ENCODE data around the gene SPHKAP.
"Not testable (repeated sequence)": the region's sequence is repeated elsewhere in the genome, so short reads cannot be mapped to it uniquely, and the experiment has no call there.

SPHKAP gene

GRCh38 chr2:228094377-228094921, 87.0 kb downstream of the SPHKAP start:
- DNase-seq (ENCODE audit: low read depth) = no peak

DNA sequence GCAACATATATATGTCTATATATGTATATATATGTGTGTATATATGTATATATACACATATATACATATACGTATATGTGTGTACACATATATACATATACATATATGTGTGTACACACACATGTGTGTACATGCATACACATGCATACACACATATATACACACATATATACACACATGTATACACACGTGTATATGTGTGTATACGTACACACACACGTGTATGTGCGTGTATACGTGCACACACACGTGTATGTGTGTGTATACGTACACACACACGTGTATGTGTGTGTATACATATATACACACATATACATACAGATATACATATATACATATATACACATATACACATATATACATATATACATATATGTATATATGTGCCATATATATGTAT, 89.4 kb downstream of the SPHKAP start:
- no peak for DNase-seq (ENCODE audit: low read depth)

GRCh38 chr2:228086561-228086960, 94.9 kb downstream of the SPHKAP start:
- DNase-seq (ENCODE audit: low read depth) = no peak

- DNase-seq (ENCODE audit: low read depth) = no peak
Observed at GRCh38 chr2:228084717-228085116, 96.8 kb downstream of the SPHKAP start.

DNA sequence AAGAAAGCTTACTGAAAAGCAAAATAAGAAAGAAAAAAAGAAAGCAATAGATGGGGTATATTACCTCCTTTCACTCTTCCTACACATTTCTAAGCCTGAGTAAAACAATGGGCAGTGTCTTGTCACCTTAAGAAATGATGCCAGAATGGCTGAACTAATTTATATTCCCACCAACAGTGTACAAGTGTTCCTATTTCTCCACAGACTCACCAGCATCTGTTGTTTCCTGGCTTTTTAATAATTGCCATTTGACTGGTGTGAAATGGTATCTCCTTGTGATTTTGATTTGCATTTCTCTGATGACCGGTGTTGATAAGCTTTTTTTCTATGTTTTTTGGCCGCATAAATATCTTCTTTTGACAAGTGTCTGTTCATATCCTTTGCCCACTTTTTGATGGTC, 98.4 kb downstream of the SPHKAP start:
- DNase-seq (ENCODE audit: low read depth) = no peak

GRCh38 chr2:228082571-228082970, 98.9 kb downstream of the SPHKAP start:
- DNase-seq (ENCODE audit: low read depth) = no peak

GRCh38 chr2:228079194-228079593, 102.3 kb downstream of the SPHKAP start:
- no peak for DNase-seq (ENCODE audit: low read depth)

DNA sequence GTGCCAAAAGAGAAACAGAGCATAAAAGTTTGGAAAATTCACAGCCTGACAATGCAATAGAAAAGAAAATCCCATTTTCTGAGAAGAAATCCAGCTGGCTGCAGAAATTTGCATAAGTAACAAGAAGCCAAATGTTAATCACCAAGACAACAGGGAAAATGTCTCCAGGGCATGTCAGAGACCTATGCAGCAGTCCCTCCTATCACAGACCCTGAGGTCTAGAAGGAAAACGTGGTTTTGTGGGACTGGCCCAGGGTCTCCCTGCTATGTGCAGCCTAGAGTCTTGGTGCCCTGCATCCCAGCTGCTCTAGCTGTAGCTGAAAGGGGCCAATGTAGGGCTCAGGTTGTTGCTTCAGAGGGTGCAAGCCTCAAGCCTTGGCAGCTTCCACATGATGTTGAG, 104.8 kb downstream of the SPHKAP start:
- not testable (repeated sequence) for DNase-seq (ENCODE audit: low read depth)

- no peak for DNase-seq (ENCODE audit: low read depth)
Observed at GRCh38 chr2:228072669-228073068, 108.8 kb downstream of the SPHKAP start.

- no peak for DNase-seq (ENCODE audit: low read depth)
Observed at GRCh38 chr2:228067309-228067708, 114.2 kb downstream of the SPHKAP start.

DNA sequence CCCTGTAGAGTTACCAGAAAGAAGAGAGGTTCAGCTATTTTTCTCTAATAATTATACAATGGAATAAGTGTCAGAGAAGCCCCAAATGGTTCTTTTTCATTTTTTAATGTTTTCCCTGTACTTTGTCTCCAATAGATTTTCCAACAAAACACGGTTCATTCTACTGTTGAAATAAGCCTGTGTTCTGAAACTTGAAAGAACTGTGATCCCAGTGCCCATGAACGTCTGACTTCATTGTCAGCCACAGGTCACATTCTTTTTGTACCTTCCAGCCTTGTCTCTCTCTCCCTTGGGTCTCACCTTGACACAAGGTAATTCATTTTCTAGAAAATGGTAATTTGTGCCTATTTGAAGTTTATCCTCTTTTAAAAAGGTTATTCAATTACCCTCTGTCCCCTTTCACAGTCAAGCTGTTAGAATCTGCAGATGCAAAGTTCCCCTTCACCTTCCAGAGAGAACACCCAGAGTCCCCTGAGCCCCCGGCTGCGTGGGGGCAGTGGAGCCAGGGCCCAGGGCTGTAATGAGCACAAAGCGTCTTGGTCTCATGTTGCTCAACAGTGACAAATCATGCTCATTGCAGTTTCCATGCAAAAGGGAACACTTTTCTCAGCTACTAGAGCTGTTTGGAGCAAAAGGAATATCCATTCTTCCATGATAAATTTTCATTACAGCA, 115.2 kb downstream of the SPHKAP start:
- DNase-seq (ENCODE audit: low read depth) = no peak

DNA sequence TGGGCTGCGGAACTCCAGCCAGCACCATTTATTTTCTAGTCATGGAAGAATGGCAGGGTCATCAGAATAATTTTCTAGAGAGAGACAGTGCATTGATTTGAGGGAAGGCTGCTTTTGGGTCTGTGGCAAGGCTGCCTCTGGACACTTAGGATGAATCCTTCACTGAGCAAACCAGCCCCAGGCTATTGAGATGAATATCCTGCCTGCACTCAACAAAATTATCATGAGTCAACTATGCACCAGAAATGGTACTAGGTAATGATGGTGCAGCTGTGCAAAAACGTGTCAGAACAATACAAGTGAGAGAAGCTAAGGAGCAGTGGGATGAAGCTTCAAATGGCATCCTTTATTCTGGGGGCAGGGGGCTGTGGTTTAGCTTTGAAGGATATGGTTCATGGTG, 115.8 kb downstream of the SPHKAP start:
- DNase-seq (ENCODE audit: low read depth) = no peak

DNA sequence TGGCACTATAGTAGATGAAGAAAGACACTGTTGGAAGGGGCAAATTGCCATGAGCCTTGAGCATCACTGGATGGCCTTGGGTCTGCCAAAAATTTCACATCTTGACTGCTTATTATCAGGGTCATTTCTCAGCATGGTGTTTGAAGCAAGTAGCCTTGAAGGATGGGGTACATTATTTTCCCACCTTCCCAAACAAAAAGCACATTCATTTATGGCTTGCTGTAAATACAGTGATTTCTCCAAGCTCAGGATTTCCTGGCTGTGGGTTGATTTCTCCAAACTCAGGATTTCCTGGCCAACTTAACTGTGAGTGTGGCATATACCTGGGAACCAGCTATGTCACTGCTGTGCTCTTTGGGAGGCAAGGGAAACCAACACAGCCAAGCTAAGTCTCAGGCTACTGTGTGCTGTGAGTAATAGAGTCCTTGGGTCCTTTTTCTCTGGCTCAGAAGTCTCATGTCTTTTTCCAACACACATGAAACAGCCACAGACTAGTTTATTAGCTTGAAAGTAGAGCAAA, 116.6 kb downstream of the SPHKAP start:
- no peak for DNase-seq (ENCODE audit: low read depth)

GRCh38 chr2:228064024-228064423, 117.5 kb downstream of the SPHKAP start:
- DNase-seq (ENCODE audit: low read depth) = no peak

DNA sequence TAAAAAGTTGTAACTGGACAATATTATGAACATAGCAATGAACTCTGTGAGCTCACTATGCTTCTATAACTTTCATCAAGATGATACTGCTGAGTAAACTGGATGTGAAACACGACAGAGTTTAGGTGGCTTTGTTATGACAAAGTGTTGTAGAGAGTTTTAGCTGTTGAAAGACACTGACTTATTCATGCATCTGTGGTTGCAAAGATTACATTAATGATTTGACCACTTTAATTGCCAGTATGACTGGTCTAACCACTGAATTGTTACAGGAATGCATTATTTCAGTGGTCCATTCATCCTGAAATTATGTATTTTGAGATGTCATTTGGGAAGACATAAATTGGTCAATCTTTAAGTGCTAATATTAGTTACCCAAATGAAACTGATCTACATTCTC, 117.9 kb downstream of the SPHKAP start:
- no peak for DNase-seq (ENCODE audit: low read depth)

- no peak for DNase-seq (ENCODE audit: low read depth)
Observed at GRCh38 chr2:228059735-228060134, 121.8 kb downstream of the SPHKAP start.

GRCh38 chr2:228056293-228057097, 125.0 kb downstream of the SPHKAP start:
- DNase-seq (ENCODE audit: low read depth) = no peak

GRCh38 chr2:228048838-228049490, 132.5 kb downstream of the SPHKAP start:
- DNase-seq (ENCODE audit: low read depth) = peak; percentile 26

GRCh38 chr2:228040995-228041394, 140.5 kb downstream of the SPHKAP start:
- no peak for DNase-seq (ENCODE audit: low read depth)

DNA sequence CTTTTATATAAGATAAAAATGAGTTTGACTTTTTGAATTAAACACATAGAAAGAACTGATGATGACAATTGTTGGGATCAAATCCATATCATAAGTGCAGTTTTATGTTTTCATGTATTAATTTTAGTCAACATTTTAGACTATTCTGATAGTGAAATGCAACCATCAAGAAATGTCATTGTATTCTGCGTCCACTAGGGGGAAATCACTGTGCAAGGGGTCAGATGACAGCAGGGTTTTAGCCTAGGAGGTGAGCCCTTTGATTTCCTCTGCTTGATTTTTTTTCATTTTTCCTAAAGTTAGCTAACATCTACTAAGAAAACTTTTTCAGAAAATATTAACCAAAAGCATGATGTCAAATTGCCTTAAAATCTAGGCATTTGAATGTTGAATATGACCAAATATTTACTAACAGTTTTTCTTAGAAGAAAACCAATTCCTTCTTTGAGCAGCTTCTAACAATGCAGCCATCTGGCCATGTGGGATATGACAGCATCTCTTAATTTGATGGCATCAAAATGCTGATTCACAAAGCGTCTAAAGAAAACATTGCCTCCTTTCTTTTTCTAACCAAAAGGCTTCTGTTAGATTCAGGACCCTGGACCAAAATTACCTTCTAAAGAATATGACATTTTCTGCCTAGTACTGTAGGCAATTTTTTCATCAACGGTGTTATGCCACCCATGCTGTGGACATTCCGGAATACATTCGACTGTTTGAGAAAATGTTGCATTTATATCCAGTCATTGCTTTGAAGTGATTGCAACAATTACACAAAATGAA, 141.5 kb downstream of the SPHKAP start:
- DNase-seq (ENCODE audit: low read depth) = no peak

DNA sequence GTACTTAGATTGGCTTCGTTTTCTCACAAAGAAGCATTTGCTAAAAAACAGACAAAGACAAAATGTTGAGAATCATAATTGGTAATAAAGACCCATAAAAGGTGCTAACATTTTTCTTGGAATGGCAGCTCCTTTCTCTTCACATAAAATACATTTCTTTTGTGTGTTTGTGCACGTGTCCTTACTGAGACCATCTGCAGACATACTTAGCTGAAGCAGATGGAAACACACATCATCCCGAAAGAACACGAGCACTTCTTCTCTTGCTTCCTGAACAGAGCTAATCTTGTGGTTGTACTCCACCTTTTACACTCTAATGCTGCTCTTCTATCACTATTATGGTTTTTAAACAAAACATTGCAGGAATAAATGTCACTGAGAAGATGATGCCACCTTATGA, 142.5 kb downstream of the SPHKAP start:
- DNase-seq (ENCODE audit: low read depth) = no peak

- no peak for DNase-seq (ENCODE audit: low read depth)
Observed at GRCh38 chr2:228037915-228038314, 143.6 kb downstream of the SPHKAP start.

Data from GM04504 (cell line).